HG02885 (cell line): ENCODE data around the gene FOXO6.

ENCODE experiments used
- ATAC-seq: cut with Tn5 transposase; IDR thresholded peaks from one replicate; pipeline ENCODE4 v1.9.1; 2021; ENCODE audit warnings: mild to moderate bottlenecking; ENCODE audit not compliant: unreplicated experiment, poor library complexity

The FOXO6 gene

GRCh38 chr1:41360786-41361494 lies at the start of gene FOXO6:
FOXO6 (plus strand) TSS chr1:41361434.
- ATAC-seq: peak; percentile 90

DNA sequence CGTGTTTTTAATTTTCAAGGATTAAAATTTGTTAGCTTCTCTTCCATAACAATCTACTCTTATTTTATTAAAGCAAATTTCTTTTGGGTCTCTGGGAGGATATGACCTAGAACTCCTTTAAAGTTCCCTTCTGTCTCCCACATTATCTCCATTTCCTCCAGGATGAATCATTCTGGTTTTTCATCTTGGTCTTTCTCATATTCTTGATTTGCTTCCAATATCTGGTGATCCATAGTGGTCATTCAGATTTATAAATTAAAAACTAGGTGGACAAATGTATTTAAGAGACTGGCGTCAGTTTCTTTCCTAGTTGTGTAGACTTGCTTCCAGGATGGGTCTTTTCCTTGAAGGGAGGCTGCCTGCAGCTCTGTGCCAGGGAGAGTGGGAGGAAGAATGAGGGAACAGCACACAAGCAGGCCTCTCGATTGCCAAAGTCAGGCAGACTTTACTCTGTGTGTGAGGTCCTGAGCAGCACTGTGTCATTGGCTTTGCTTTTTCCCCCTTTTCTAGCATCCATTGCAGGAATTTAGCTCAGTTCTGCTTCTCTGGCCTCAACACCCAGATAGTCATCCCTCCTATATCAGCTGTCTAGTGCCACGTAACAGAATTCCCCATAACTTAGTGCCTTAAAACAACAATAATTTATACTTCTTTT lies 48.1 kb upstream of the FOXO6 start:
- no peak for ATAC-seq

GRCh38 chr1:41313661-41314131 lies 47.5 kb upstream of the FOXO6 start:
- no peak for ATAC-seq

GRCh38 chr1:41314376-41315145 lies 46.7 kb upstream of the FOXO6 start:
- ATAC-seq: no peak

DNA sequence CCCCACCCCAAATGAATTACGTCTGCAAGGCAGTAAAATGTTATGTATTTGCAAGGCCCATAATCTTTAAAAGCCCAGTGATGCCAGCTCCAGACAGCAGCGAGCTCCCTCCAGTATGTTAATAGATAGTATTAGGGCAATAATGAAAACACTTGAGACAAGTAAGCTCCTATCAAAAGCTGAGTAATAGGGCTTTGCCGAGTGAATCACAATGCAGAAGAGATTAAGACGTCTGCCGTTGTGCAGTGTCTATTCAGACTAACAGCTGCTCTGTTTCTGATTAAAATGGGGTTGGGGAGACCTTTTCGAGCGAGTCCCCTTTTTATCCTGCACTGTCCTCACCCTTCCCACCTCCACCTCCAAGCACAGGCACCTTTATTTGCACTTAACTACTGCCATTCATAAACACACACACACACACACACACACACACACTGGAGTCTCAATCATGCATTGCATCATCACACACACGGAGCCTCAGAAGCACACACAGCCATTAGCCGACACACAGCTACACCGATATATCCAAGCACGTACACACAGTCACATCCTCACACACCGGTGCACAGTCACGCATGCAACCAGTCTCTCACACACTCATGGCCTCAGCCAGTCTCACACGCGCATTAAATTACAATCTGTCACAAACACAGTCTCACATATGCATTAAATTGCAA lies 46.0 kb upstream of the FOXO6 start:
- ATAC-seq: no peak

- ATAC-seq: no peak
Observed at GRCh38 chr1:41315871-41316270, 45.4 kb upstream of the FOXO6 start.

DNA sequence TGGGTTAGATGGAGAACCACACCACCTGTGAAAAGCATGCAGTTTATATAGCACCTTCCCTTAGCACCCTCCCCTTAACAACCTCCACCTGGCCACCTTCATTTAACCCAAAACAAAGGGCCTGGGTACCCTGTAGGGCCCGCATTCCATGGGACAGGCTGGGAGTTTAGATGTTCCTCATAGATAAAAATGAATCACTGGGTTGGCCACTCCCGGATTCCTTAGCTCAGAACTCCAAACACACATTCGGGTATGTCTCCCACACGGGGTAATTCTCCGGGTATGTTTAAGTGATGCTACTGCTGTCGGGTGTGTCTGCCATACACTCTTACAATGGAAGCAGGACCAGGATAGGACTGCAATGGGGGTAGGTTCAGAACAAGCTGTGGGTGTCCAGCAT lies 43.9 kb upstream of the FOXO6 start:
- ATAC-seq: no peak

DNA sequence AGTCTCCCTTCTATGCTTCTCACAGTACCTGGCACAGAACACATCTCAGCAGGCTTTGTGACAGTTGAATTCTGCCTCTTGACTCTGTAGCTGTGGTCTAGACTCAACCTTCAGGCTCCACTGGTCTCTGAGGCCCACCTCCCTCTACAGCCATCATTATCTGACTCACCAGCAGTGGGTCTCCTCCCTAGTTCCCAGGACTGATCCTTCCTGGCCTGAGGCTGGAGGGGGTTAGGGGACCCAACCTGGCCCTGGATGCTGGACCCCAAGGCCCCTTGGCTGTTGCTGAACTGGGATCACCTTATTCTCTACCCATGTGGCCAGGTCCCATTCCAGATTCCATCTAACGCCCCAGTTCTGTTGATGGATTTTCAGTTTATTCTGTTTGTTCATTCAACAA lies 43.1 kb upstream of the FOXO6 start:
- ATAC-seq: no peak

- no peak for ATAC-seq
Observed at GRCh38 chr1:41319106-41319755, 42.0 kb upstream of the FOXO6 start.

DNA sequence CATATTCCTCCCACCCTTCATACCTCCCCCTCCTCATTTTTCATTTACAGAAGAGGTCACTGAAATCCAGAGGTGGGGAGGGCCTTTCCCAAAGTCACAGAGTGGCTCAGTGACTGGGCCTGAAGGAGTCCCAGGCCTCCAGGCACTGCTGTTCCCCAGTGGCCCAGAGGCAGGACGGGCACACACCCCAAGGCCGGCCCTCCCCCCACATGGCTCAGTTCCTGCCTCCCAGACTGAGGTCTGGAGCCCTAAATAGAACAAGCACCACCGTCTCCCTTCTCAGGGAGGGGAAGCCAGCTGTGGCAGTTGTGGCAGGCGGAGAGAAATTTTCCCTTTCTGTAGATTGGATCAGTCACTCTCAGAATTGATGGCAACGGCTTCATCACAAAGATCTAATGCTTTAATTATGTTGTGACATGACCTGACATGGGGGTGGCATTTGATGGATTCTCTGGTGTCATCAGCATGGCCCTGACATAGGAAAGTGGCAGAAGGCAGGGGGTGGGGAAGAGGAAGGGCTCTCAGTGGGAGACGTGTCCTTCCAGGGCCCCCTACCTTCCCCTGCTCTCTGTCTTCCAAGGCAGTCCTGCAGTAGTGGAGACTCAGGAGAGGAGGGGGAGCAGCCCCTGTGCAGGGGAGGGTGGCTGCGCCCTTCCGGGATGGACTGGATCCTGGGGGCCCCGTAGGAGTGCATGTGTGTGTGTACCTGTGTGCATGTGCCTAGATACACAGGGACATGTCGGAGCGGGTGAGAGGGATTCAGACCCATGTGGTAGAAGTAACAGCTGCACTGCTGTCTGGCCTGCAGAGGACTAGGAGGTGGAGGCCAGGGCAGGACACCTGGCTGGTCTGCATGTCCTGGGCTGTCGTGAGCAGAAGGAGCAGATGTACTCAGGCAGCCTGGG lies 41.2 kb upstream of the FOXO6 start:
- no peak for ATAC-seq

GRCh38 chr1:41320895-41321676 lies 40.1 kb upstream of the FOXO6 start:
- no peak for ATAC-seq

DNA sequence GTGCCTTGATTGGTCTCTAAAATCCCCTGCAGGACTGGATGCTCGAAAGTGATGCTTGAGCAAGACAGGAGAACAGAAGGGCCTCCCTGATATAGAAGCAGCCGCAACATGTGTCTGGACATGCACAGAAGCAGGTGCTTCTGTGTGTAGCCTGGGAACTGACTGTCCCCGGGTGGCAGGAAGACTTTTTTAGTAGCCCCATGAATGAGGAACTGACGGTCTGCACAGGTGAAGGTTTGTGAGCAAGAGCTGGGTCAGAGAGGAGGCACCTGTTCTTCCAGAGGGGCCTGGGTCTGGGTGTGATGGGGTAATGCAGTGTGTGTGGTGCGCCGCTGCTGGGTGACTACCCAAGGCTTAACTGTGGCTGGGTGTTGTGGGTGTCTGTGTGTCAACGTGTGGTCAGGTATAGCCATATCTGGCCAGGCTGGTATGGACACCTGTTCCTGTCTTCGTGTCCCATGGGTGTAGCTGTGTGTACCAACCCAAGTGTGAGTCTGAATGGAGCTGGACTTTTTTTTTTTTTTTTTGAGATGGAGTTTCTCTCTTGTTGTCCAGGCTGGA lies 39.1 kb upstream of the FOXO6 start:
- ATAC-seq: peak; percentile 29

DNA sequence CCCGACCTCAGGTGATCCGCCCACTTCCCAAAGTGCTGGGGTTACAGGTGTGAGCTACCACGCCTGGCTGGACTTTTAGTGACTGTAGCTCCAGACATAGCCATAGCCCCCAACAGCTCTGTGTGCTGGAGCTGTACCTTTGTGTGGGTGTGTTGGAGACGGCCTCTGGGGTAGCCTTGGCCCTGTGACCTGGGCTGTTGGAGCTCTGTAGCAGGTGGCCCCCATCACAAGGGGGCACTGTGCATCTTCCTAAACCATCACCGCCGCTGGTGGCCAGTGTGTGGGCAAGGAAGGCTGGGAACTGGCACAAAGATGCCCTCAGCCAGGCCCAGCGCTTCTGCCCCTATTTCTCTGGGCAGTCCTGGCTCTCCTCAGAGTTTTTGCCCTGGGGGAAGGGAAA lies 38.4 kb upstream of the FOXO6 start:
- ATAC-seq: peak; percentile 50

DNA sequence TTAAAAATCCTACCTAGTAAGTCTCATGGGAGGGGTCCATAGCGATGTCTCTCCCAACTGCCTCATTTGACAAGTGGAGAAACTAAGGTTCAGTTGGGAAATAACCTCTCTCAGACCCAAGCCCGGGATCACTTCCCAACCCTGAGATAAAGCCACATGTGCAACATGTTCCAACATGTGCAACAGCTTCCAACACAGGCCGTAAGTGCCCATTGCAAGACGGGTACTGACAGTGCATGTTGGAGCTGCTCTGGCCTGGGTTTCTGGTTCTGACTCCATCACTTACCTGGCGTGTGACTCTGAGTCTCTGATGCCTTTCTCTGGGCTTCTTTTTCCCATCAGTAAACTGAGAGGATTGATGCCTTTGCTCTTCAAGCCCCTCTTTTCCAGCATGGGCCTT lies 38.0 kb upstream of the FOXO6 start:
- no peak for ATAC-seq

DNA sequence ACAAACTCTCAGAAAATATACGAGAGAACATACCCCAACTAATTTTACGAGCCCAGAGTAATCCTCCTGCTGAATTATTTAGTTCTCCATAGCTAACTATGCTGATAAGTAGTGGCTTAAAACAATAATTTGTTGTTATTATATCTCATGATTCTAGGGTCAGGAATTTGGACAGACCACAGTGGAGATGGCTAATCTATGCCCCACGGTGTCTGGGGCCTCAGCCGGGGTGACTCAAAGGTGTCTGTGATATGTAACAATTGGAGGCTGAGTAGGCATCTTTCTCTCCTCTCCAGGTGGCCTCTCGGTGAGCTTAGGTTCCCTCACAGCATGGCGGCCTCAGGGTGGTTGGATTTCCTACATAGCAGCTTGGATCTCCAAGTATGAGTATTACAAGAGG lies 35.4 kb upstream of the FOXO6 start:
- no peak for ATAC-seq

DNA sequence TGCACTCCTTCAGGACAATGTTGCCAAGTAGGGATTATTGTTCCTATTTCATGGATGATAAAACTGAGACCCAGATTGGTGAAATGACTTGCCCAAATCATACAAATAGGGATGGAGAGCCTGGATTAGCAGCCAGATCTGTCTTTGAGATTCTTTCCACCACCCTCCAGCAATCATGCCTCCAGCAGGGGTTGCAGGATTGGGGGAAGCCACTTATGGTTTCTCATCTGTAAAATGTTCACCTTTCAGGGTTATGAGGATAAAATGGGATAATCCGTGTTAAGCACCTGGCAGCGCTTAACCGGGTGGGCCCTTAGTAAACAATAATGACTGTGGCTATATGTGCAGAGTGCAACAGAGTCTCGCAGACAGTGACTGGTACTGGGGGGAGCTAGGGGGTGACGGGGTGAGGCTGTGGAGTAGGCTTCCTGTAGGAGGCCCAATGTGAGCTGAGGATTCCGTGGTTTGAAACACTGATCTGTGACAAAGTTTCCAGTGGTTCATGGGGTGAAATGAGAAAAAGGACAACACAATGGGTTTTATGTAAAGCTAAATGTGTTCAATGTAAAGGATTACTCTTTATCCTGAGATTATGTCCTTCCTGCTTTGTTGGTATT lies 33.7 kb upstream of the FOXO6 start:
- ATAC-seq: no peak

DNA sequence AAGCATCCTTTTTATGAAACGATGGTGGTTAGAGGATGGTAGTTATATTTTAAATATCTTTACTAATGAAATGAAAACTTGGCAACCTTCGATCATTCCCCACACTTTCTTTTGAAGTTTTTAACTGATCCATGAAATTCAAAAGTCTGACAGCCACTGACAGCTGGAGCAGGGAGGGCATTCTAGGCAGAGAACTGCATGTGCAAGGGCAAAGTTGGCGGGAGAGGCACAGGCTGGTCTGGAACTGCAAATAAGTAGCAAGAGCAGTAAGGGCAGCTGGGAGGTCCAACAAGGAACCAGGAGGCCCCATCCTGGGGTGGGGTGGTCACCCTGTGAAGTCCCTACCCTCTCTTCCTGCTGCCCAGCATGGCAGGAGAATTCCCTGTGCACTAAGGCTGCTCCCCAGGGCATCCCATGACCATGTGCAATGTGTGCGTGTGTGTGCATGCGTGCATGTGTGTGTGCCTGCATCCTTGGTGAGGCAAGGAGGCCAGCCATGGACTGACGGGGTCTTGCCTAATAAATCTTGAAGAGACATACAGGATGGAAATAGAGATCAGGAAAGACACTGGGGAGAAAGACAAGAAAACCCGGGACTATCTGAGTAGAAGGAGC lies 33.1 kb upstream of the FOXO6 start:
- no peak for ATAC-seq
